Natural killer cell (primary cell): ENCODE results near the gene ERGIC3. TPM values are rescaled to one million over a fixed set of nuclear protein-coding genes. Genes with fewer than 3 reads are reported as not detected.

Experiments used
- ATAC-seq, 3 donors: fragments of 150-1000 bp in 2 of 3; fragments of 200-7000 bp in 1 of 3; cut with Tn5 transposase; 1 replicate in 1 of 3; 2 replicates in 2 of 3; pipeline ENCODE4 v1.10.0; 2021; ENCODE audit warnings: mild to moderate bottlenecking in 2 of 3, moderate library complexity in 2 of 3
- DNase-seq, 2 donors: peaks; one replicate each; pipeline versions ENCODE4 v3.0.0 to v3.0.0-alpha.2; 2013 to 2021; ENCODE audit warnings: mixed read lengths in 1 of 2
- H3K27ac ChIP-seq: one replicate; pipeline ENCODE4 v1.5.1; 2013; ENCODE audit warnings: mild to moderate bottlenecking, low read length
- H3K27me3 ChIP-seq: one replicate; pipeline ENCODE4 v1.6.1; 2013; ENCODE audit warnings: low read length; ENCODE audit not compliant: control insufficient read depth, insufficient read depth
- H3K36me3 ChIP-seq: one replicate; pipeline ENCODE4 v1.6.1; 2013; ENCODE audit warnings: low read length; ENCODE audit not compliant: control insufficient read depth, insufficient read depth
- H3K4me1 ChIP-seq: one replicate; pipeline ENCODE4 v1.6.1; 2013; ENCODE audit warnings: low read length; ENCODE audit not compliant: control insufficient read depth, insufficient read depth
- H3K4me3 ChIP-seq: one replicate; pipeline ENCODE4 v1.5.1; 2013; ENCODE audit warnings: low read length
- H3K9me3 ChIP-seq: one replicate; pipeline ENCODE4 v1.6.1; 2013; ENCODE audit warnings: low read length; ENCODE audit not compliant: control insufficient read depth, insufficient read depth
- H3K27ac Mint-ChIP-seq, 2 donors: one replicate each; pipeline ENCODE4 v1.8.0; 2022; ENCODE audit warnings: mild to moderate bottlenecking in 2 of 2, mixed read lengths in 2 of 2, moderate library complexity in 1 of 2
- H3K27me3 Mint-ChIP-seq, 2 donors: one replicate each; pipeline ENCODE4 v1.8.0; 2022; ENCODE audit warnings: low read depth in 2 of 2, mixed read lengths in 2 of 2
- H3K36me3 Mint-ChIP-seq: one replicate; pipeline ENCODE4 v1.8.0; 2022; ENCODE audit warnings: mixed read lengths
- H3K4me1 Mint-ChIP-seq, 2 donors: one replicate each; pipeline ENCODE4 v1.8.0; 2022; ENCODE audit warnings: mixed read lengths in 2 of 2
- H3K4me3 Mint-ChIP-seq: one replicate; pipeline ENCODE4 v1.8.0; 2022; ENCODE audit warnings: mild to moderate bottlenecking, moderate library complexity, mixed read lengths
- H3K9me3 Mint-ChIP-seq, 2 donors: one replicate each; pipeline ENCODE4 v1.8.0; 2022; ENCODE audit warnings: mixed read lengths in 2 of 2
- CTCF ChIP-seq: fragments of 200-600 bp; IDR thresholded peaks from one replicate; pipeline ENCODE4 v1.8.0; 2022; ENCODE audit warnings: antibody characterized with exemption
- WGBS: methylation state at CpG from one replicate; pipeline ENCODE4 v1.1.7; 2013; ENCODE audit warnings: missing lambda C conversion rate; ENCODE audit not compliant: insufficient coverage; 5-methylcytosine and 5-hydroxymethylcytosine counted together
- intact Hi-C: fragments of 100-400 bp; cut with micrococcal nuclease; formaldehyde crosslinking; loops from one replicate; pipeline ENCODE4 v1.14.2; 2022
- total RNA-seq, 4 donors: library from RNA; stranded (reverse); fragments of 120-200 nt in 1 of 4; gene quantifications; one replicate each; pipeline versions ENCODE4 v1.2.3 to v1.2.4, GENCODE V29; 2013 to 2022

Gene ERGIC3
- total RNA-seq, 3 donors from 2014 or later (not counting 1 experiment from before 2014, with no cell fraction given) = 128 to 130 (median 129) TPM

- H3K36me3 Mint-ChIP-seq = no peaks in the 10 kb centered on the region
- H3K4me1 ChIP-seq = no peaks in the 10 kb centered on the region
- no peak overlapping the region for H3K27ac Mint-ChIP-seq
- 73% methylated on average over 5 of the region's 5 CpGs for WGBS
- intact Hi-C loops = no loop called here
- H3K4me3 Mint-ChIP-seq = no peak overlapping the region
- ATAC-seq (no peak), DNase-seq (no peak)
- H3K9me3 ChIP-seq = no peaks in the 10 kb centered on the region
- H3K4me3 ChIP-seq = no peak overlapping the region
- TF ChIP-seq CTCF = no peak
- H3K27me3 Mint-ChIP-seq = no peaks in the 10 kb centered on the region
- peaks cover 1% of the 10 kb centered on the region for H3K36me3 ChIP-seq
- no peaks in the 10 kb centered on the region for H3K27me3 ChIP-seq
- peaks cover 0 to 6% of the 10 kb centered on the region in 2 donors for H3K4me1 Mint-ChIP-seq
- H3K27ac ChIP-seq = no peak overlapping the region
- no peaks in the 10 kb centered on the region for H3K9me3 Mint-ChIP-seq
These were observed 19.8 kb downstream of the ERGIC3 start for GRCh38 chr20:35561671-35562070.

- H3K9me3 Mint-ChIP-seq = no peaks in the 10 kb centered on the region
- no peaks in the 10 kb centered on the region for H3K9me3 ChIP-seq
- 96% methylated on average over 7 of the region's 10 CpGs for WGBS
- H3K4me3 ChIP-seq = no peak overlapping the region
- peaks cover 0 to 6% of the 10 kb centered on the region in 2 donors for H3K4me1 Mint-ChIP-seq
- intact Hi-C loops = no loop called here
- no peaks in the 10 kb centered on the region for H3K4me1 ChIP-seq
- no peak overlapping the region for H3K4me3 Mint-ChIP-seq
- no peak for ATAC-seq
- H3K27me3 ChIP-seq = no peaks in the 10 kb centered on the region
- H3K27me3 Mint-ChIP-seq = peaks cover 3 to 7% of the 10 kb centered on the region in 2 donors
- no peak for DNase-seq
- H3K27ac ChIP-seq = no peak overlapping the region
- no peaks in the 10 kb centered on the region for H3K36me3 ChIP-seq
- TF ChIP-seq CTCF = no peak
- H3K27ac Mint-ChIP-seq = no peak overlapping the region
- H3K36me3 Mint-ChIP-seq = no peaks in the 10 kb centered on the region
These were observed 20.7 kb downstream of the ERGIC3 start for GRCh38 chr20:35562541-35563110.

GRCh38 chr20:35563834-35564233 lies 22.0 kb downstream of the ERGIC3 start:
- H3K4me1 Mint-ChIP-seq = peaks cover 0 to under 1% of the 10 kb centered on the region in 2 donors
- H3K9me3 ChIP-seq = no peaks in the 10 kb centered on the region

More at GRCh38 chr20:35563834-35564233, 22.0 kb downstream of the ERGIC3 start:
- no peaks in the 10 kb centered on the region for H3K9me3 Mint-ChIP-seq
- no peak for DNase-seq
- H3K36me3 Mint-ChIP-seq = no peaks in the 10 kb centered on the region
- no peaks in the 10 kb centered on the region for H3K4me1 ChIP-seq
- no peak overlapping the region for H3K27ac ChIP-seq
- no peak overlapping the region for H3K27ac Mint-ChIP-seq
- H3K27me3 ChIP-seq = no peaks in the 10 kb centered on the region
- WGBS = 95% methylated on average over 10 of the region's 10 CpGs
- intact Hi-C loops = no loop called here
- no peak for TF ChIP-seq CTCF
- no peak for ATAC-seq
- H3K27me3 Mint-ChIP-seq = peaks cover 6 to 8% of the 10 kb centered on the region in 2 donors
- no peak overlapping the region for H3K4me3 ChIP-seq
- no peaks in the 10 kb centered on the region for H3K36me3 ChIP-seq
- H3K4me3 Mint-ChIP-seq = no peak overlapping the region
